WTC11 (cell line): ENCODE measurements around the gene HCLS1.

Source experiments
- HMGA2 ChIP-seq: fragments of 250-450 bp; sonication (Bioruptor Pico); IDR thresholded peaks from 2 replicates; pipeline ENCODE4 v1.4.0; 2021; ENCODE audit warnings: mild to moderate bottlenecking, moderate library complexity
- NR1H2 ChIP-seq: sonication (generic); formaldehyde crosslinking; IDR thresholded peaks from 2 replicates; pipeline ENCODE4 v1.9.0; 2021; ENCODE audit warnings: mild to moderate bottlenecking, moderate library complexity, missing genetic modification reagents
- ZNF317 ChIP-seq: sonication (generic); formaldehyde crosslinking; IDR thresholded peaks from 2 replicates; pipeline ENCODE4 v1.8.1; 2023; ENCODE audit warnings: low read depth, mild to moderate bottlenecking, moderate library complexity, missing genetic modification reagents, borderline replicate concordance
- TF ChIP-seq, protein P1 (sequence below): fragments of 200-600 bp; IDR thresholded peaks from 2 replicates; pipeline ENCODE4 v1.8.0; 2022; ENCODE audit warnings: antibody characterized with exemption
- TF ChIP-seq, protein P2 (sequence below): sonication (generic); formaldehyde crosslinking; IDR thresholded peaks from 2 replicates; pipeline ENCODE4 v1.8.0; 2022; ENCODE audit warnings: mild to moderate bottlenecking, missing genetic modification reagents

DNA sequence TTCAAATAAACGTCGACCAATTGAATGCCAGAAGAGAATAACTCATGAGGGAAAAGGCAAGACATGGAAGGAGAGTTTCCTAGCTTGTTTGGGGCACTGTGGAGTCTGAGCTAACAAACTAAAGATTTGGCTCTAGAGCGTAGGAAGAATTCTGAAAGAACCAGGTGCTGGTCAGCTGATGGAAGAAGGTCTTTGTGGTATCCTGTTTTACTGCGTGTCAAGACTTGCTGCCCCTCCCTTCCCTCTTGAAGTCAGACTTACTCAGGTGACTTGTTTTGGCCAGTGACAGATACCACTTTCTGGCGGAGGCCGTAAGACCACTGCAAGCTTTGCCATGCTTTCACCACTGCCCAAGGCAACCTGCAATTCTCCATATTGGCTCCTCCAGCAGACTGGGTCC is 673 bp upstream of the HCLS1 start:
- TF ChIP-seq, protein P1, sequence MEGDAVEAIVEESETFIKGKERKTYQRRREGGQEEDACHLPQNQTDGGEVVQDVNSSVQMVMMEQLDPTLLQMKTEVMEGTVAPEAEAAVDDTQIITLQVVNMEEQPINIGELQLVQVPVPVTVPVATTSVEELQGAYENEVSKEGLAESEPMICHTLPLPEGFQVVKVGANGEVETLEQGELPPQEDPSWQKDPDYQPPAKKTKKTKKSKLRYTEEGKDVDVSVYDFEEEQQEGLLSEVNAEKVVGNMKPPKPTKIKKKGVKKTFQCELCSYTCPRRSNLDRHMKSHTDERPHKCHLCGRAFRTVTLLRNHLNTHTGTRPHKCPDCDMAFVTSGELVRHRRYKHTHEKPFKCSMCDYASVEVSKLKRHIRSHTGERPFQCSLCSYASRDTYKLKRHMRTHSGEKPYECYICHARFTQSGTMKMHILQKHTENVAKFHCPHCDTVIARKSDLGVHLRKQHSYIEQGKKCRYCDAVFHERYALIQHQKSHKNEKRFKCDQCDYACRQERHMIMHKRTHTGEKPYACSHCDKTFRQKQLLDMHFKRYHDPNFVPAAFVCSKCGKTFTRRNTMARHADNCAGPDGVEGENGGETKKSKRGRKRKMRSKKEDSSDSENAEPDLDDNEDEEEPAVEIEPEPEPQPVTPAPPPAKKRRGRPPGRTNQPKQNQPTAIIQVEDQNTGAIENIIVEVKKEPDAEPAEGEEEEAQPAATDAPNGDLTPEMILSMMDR: no peak
- no peak for TF ChIP-seq HMGA2
- TF ChIP-seq ZNF317 (CRISPR knock-in tag): no peak
- TF ChIP-seq, protein P2, sequence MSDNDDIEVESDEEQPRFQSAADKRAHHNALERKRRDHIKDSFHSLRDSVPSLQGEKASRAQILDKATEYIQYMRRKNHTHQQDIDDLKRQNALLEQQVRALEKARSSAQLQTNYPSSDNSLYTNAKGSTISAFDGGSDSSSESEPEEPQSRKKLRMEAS (CRISPR knock-in tag): no peak
- no peak for TF ChIP-seq NR1H2 (CRISPR knock-in tag)
